GM10248 (cell line): ENCODE results near the gene CADM1.

ENCODE experiments used
- CTCF ChIA-PET: fragments of 300-600 bp; sonication (Branson Sonifier 250); formaldehyde crosslinking; extraction: SDS; loops from one replicate; lab custom pipeline; 2021; ENCODE audit warnings: antibody characterized with exemption; lab: Yijun Ruan, JAX
- POLR2A ChIA-PET: fragments of 350-650 bp; sonication (Branson Sonifier 250); formaldehyde crosslinking; extraction: SDS; loops from one replicate; lab custom pipeline; 2020; ENCODE audit warnings: antibody characterized with exemption; lab: Yijun Ruan, JAX
- DNase-seq: peaks from one replicate; pipeline ENCODE4 v3.0.0; 2012; ENCODE audit errors: extremely low spot score
- TF ChIP-seq, protein P1 (sequence below): IDR thresholded peaks from 2 replicates; pipeline ENCODE4 v1.5.1; 2012; ENCODE audit warnings: mild to moderate bottlenecking, low read depth; ENCODE audit errors: extremely low read depth, missing control alignments, control extremely low read depth

The CADM1 gene

DNA sequence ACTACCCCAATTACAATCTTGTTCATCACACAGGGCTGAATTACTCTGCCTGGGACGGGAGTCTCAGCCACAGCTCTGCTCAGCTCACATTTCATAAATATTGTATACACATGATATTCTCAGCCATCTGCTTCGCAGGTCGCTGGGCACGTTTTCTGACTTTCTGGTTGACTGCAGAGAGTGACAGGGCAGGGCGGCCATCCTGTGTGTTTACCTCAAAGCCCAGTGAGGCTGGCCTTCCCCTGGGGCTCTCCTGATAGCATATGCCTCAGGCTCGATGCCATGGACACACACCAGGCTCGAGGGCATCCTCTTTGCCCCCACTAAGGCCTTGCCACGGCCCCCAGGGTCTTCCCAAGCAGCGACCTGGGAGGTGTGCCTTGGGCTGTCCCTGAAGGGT is 345.0 kb downstream of the CADM1 start:
- ChIA-PET CTCF (interaction anchor here (1.0 to 1.5 kb wide), 4 partner anchors 10 to 27 kb away, joined by 3 read pairs; no protein-coding TSS in a partner anchor), POLR2A (no interaction called here)
- TF ChIP-seq, protein P1, sequence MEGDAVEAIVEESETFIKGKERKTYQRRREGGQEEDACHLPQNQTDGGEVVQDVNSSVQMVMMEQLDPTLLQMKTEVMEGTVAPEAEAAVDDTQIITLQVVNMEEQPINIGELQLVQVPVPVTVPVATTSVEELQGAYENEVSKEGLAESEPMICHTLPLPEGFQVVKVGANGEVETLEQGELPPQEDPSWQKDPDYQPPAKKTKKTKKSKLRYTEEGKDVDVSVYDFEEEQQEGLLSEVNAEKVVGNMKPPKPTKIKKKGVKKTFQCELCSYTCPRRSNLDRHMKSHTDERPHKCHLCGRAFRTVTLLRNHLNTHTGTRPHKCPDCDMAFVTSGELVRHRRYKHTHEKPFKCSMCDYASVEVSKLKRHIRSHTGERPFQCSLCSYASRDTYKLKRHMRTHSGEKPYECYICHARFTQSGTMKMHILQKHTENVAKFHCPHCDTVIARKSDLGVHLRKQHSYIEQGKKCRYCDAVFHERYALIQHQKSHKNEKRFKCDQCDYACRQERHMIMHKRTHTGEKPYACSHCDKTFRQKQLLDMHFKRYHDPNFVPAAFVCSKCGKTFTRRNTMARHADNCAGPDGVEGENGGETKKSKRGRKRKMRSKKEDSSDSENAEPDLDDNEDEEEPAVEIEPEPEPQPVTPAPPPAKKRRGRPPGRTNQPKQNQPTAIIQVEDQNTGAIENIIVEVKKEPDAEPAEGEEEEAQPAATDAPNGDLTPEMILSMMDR, result no peak
- DNase-seq, result no peak

DNA sequence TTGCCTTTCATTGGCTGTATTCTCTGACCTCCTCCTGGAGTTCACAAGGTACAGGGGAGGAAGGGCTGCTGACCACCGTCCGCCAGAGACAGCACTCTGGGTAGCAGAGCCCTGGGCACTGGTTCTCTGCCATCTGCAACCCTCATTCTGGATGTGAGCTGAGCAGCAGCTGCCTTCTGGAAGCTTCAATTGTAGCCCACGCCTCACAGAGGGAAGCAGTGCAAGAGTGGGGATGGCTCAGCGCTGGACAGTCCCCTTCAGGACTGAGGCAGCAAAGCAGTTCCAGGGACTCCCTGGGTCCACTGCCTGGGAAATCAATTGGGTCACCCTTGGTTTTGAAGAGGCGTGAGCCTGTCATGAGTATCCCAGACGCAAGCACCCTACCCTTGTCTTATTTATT is 346.2 kb downstream of the CADM1 start:
- ChIA-PET CTCF (interaction anchor here (1.4 to 1.5 kb wide), 2 partner anchors 20 to 25 kb away, joined by 3 read pairs; no protein-coding TSS in a partner anchor), POLR2A (no interaction called here)
- TF ChIP-seq, protein P1, result no peak

GRCh38 chr11:115157247-115157646 is 347.0 kb downstream of the CADM1 start:
- CTCF ChIA-PET, result no interaction called here
- no peak for DNase-seq
- POLR2A ChIA-PET, result no interaction called here
- TF ChIP-seq, protein P1, result no peak

More for the DNA sequence above, 346.2 kb downstream of the CADM1 start:
- DNase-seq, result no peak

- ChIA-PET CTCF (interaction anchor here (1.0 kb wide), 1 partner anchor 13 kb away, joined by 4 read pairs; no protein-coding TSS in a partner anchor), POLR2A (no interaction called here)
- TF ChIP-seq, protein P1, result no peak
- DNase-seq, result no peak
Measured at GRCh38 chr11:115155978-115156377, 348.2 kb downstream of the CADM1 start.

DNA sequence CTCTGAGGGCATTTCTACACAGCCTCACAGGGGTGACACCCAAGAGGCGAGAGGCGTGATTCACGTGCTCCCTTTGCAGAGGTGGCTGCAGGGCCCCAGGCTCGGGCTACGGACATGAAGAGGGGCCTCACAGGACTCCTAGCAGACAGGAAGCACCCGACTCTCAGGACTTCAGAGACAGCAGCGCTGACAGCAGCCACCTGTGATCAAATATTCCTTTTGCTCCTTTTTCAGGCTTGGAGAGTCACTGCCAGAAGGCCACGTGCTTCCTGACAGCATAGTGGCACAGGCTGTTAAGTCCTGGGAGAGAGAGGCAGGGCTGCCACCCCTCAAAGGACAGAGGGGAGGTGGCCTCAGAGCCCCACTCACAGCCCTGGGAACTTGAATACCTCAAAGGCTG is 348.9 kb downstream of the CADM1 start:
- POLR2A ChIA-PET, result no interaction called here
- CTCF ChIA-PET, result no interaction called here
- no peak for DNase-seq
- TF ChIP-seq, protein P1, result no peak

DNA sequence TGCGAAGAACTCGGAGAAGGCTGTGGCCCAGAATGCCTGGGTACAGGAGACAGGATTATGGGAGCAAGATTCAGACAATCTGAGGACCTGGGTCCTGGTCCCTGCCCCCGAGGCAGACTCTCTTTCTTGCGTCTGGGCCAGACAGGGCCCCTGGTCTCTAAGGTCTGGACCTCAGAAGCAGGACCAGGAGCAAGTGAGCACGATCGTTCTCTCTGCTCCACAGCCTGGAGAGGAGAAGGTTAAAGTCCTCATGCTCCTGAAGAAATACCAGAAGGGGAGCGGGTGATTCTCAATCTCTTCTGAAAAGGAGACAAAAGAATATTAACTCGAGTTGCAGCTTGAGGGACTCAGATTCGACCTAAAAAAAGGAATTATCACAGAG is 349.9 kb downstream of the CADM1 start:
- ChIA-PET POLR2A (no interaction called here), CTCF (no interaction called here)
- TF ChIP-seq, protein P1, result no peak
- no peak for DNase-seq
